GM18511 (cell line): ENCODE data around the gene GAS2.
A peak's percentile ranks its signal among the peaks of the same experiment; 100 is the strongest.

ENCODE experiments used
- ATAC-seq: cut with Tn5 transposase; IDR thresholded peaks from one replicate; pipeline ENCODE4 v1.9.1; 2021; ENCODE audit warnings: mild to moderate bottlenecking, moderate library complexity; ENCODE audit not compliant: unreplicated experiment

The GAS2 gene

GRCh38 chr11:22725079-22725478 lies 58.7 kb downstream of the GAS2 start:
- ATAC-seq, result no peak

GRCh38 chr11:22728600-22729389 lies 62.4 kb downstream of the GAS2 start:
- ATAC-seq, result no peak

DNA sequence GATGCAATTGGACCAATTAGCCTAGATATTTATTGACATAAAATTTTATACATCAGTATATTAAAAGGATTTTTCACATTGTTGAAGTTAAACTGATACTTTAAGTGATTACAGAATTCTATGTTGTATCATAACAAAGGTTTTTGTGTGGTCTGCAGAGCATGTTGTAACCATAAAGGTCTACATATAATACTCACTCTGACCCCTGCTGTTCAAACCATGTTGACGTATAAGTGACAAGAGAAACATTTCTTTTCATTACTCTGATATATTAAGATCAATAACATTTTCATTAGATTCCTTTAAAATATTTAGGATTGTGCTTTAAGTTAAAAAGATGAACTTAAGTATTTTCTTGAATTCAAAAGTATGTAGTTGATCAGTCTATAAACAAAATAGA lies 63.9 kb downstream of the GAS2 start:
- peak; percentile 80 for ATAC-seq

- no peak for ATAC-seq
These were observed 66.2 kb downstream of the GAS2 start for GRCh38 chr11:22732588-22732987.

- no peak for ATAC-seq
These were observed 67.3 kb downstream of the GAS2 start for GRCh38 chr11:22733475-22734248.

DNA sequence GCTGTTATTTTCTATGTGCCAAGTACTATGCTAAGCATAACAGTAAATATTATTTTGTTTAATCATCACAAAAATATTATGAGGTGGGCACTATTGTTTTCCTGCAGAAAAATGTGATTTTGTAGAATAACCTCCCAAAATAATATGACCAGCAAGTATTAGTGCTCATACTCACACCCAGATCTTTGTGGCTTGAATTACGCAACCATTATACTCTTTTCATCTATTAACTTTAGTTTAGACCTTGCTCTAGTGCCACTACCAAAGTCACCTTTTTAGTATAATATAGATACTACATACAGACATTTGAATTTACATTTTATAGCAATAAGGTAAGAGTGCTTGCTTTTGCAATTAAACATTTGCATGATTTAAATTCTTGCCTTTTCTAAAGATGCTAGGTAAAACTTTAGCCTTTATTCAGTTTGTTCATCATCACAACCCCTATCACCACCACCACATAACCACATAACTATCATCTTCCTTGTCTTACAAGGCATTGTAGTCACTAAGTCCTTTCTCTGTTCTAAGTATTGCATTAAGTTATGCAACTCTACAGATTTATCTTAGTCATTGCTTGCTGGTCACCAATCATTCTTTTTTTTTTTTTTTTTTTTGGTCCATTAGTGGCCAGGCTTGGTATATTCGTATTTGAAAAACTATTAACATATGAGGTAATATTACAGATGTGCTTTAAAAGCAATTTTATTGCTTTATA lies 68.4 kb downstream of the GAS2 start:
- ATAC-seq, result no peak

DNA sequence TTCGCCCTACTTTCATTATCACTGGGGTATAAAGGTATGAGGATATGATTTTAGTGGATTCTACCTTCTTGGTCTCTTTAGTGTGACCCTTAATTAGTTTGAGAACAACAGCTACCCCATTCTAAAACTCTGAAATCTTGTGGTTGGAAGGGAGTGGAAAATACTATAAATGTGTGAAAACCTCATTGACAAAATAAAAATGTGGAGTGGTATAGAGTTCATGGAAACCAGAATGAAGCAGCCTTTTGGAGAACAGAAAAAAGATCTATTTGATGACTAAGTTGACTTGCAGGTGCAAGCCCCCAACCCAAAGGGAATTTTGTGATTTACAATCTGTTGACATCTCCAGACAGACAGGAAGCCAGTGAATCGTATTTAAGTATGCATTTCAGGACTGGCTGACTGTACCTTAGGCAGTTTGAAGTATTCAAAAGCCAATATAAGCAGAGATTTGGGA lies 75.8 kb downstream of the GAS2 start:
- no peak for ATAC-seq

GRCh38 chr11:22749536-22749935 lies 83.1 kb downstream of the GAS2 start:
- ATAC-seq, result no peak

- ATAC-seq, result no peak
These were observed 86.5 kb downstream of the GAS2 start for GRCh38 chr11:22752908-22753310.

GRCh38 chr11:22753416-22753815 lies 87.0 kb downstream of the GAS2 start:
- no peak for ATAC-seq

- ATAC-seq, result no peak
These were observed 94.7 kb downstream of the GAS2 start for GRCh38 chr11:22761066-22761465.

DNA sequence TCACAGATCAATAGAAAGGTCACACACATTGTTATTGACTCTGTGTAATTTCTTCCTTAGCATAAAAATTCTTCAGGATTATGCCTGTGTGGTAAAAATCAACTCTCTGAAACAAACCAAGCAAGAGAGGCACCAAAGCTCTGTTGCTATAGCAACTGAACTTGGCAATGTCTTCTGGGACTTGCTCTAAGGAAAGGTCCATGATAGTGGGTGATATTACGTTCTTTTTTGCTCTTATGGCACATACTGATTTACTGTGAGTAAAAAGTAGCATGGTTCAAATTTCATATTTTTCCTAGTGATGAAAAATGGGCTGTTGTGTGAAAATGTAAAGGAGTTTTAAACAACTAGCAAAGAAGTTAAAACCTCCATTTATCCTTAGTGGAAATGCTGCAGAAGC lies 96.8 kb downstream of the GAS2 start:
- ATAC-seq, result no peak

DNA sequence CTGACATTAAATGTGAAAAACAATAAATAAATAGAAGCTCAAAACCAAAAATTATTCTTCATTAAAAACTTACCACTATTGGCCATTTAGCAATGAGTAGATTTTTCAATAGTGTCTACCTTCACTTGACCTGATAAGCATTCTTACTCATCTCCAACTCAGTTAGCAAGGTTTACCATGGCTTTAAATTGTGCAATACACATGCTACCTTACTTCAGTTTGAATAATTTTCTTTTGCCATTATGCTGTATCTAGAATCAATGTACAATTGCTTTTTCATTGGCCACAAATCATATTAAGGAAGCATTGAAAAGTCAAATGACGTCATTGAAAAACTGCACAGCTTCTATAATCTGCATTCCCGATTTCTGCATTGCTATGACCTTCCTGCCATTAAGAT lies 98.3 kb downstream of the GAS2 start:
- ATAC-seq, result no peak

GRCh38 chr11:22768281-22768680 lies 101.9 kb downstream of the GAS2 start:
- no peak for ATAC-seq

DNA sequence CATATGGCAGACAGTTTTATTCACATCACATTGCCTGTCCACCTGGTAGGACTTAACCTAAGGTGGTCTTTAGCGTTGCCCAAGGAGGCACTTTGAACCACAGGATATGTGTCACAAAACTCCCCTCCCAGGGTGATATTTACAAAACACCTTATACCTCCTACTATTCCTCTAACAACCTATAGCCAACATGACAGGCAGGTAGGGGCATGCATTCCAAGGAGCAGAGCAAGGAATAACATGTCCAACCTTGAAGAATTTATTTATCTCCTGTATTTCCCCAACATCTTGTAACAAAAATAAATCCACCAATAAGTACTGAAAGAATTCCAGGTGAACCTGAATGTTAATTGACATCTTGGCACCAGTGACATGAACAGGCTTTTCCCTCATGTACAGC lies 102.7 kb downstream of the GAS2 start:
- ATAC-seq, result no peak

DNA sequence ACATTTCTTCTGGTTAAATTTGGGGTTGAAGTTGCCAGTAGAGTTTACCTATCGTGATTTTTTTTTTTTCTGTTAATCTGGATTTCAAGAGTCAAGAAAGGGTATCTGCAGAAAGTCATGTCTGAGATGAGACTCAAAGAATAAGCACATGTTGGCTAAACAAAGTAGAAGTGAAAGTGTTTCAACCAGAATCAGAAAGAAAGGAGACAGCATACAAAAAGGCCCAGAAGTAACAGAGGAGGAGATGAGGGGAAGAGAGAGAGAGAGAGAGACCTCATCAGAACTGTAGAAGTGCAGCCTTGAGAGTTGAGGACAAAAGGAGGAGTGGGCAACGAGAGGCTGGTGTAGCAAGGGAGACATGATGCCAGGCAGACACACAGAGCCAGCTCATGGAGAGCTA lies 108.3 kb downstream of the GAS2 start:
- ATAC-seq, result peak; percentile 66

GRCh38 chr11:22775248-22775647 lies 108.8 kb downstream of the GAS2 start:
- peak; percentile 8 for ATAC-seq

GRCh38 chr11:22778642-22779041 lies 112.2 kb downstream of the GAS2 start:
- ATAC-seq, result no peak

- ATAC-seq, result no peak
These were observed 113.4 kb downstream of the GAS2 start for GRCh38 chr11:22779850-22780249.

GRCh38 chr11:22780952-22781593 lies 114.7 kb downstream of the GAS2 start:
- ATAC-seq, result peak; percentile 95

DNA sequence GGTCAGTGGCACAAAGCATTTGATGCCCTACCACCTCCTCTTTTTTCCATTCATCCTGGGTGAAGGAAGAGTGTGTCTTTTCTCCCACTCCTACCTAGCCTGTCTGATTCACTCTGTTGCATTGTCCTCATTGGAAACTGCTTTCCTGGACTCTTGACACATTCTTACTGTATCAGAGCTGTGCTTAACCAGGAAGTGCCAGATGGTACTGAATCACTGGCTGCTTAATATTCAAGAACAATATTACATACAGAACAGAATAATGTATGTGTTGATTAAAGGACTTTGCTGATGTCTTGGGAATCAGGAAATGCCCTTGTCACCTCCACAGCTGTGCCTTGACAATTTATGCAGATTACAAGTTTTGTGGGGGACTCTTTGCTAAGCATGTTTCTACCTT lies 118.8 kb downstream of the GAS2 start:
- ATAC-seq, result no peak
